Muscle layer of colon (tissue), 2 donors: ENCODE results near the gene PLA2G6.
"Not testable (repeated sequence)": the region's sequence is repeated elsewhere in the genome, so short reads cannot be mapped to it uniquely, and the experiment has no call there.

ENCODE experiments used
- H3K27ac ChIP-seq: one replicate; pipeline ENCODE4 v1.7.0; 2013; ENCODE audit warnings: low read depth, mild to moderate bottlenecking, low read length, moderate library complexity
- H3K27me3 ChIP-seq, 2 donors: one replicate each; pipeline ENCODE4 v1.7.0; 2013; ENCODE audit warnings: low read length in 2 of 2, mild to moderate bottlenecking in 2 of 2; ENCODE audit not compliant: insufficient read depth in 2 of 2, control insufficient read depth in 1 of 2
- H3K36me3 ChIP-seq: one replicate; pipeline ENCODE4 v1.7.0; 2013; ENCODE audit warnings: mild to moderate bottlenecking, low read length; ENCODE audit not compliant: insufficient read depth
- H3K4me1 ChIP-seq: one replicate; pipeline ENCODE4 v1.7.0; 2013; ENCODE audit warnings: mild to moderate bottlenecking, low read length; ENCODE audit not compliant: insufficient read depth
- H3K4me3 ChIP-seq, 2 donors: one replicate each; pipeline ENCODE4 v1.7.0; 2013; ENCODE audit warnings: low read length in 2 of 2, low read depth in 1 of 2, mild to moderate bottlenecking in 1 of 2, moderate library complexity in 1 of 2
- H3K9ac ChIP-seq: one replicate; pipeline ENCODE4 v1.7.0; 2013; ENCODE audit warnings: low read length
- H3K9me3 ChIP-seq: one replicate; pipeline ENCODE4 v1.7.0; 2013; ENCODE audit warnings: mild to moderate bottlenecking, low read length
- donor health status: abdominal sarcoma.
- donor health status: Adenocarcinoma of cecum.

PLA2G6 gene

GRCh38 chr22:38180841-38181452 lies 683 bp downstream of the PLA2G6 start:
- H3K4me1 ChIP-seq: peaks cover 28% of the 10 kb centered on the region

GRCh38 chr22:38178605-38178937 lies 3.1 kb downstream of the PLA2G6 start:
- H3K9me3 ChIP-seq, H3K27me3 ChIP-seq, H3K36me3 ChIP-seq, H3K27ac ChIP-seq, H3K9ac ChIP-seq: not testable (repeated sequence)
- Histone ChIP-seq H3K4me1 (peaks cover 33% of the 10 kb centered on the region), H3K4me3 (peak overlapping the region in 1 of 2 donors; percentile 4)

More at GRCh38 chr22:38180841-38181452, 683 bp downstream of the PLA2G6 start:
- peak overlapping the region; percentile 28 to 92 for H3K4me3 ChIP-seq
- no peaks in the 10 kb centered on the region for H3K36me3 ChIP-seq
- no peaks in the 10 kb centered on the region for H3K9me3 ChIP-seq
- peak overlapping the region; percentile 91 for H3K9ac ChIP-seq
- H3K27me3 ChIP-seq: no peaks in the 10 kb centered on the region
- H3K27ac ChIP-seq: peak overlapping the region; percentile 45

GRCh38 chr22:38177926-38178604 lies 3.6 kb downstream of the PLA2G6 start:
- Histone ChIP-seq H3K27me3 (no peaks in the 10 kb centered on the region), H3K4me3 (peak overlapping the region in 1 of 2 donors; percentile 4), H3K9ac (no peak overlapping the region), H3K36me3 (no peaks in the 10 kb centered on the region), H3K9me3 (no peaks in the 10 kb centered on the region), H3K27ac (peak overlapping the region; percentile 19), H3K4me1 (peaks cover 33% of the 10 kb centered on the region)

GRCh38 chr22:38177571-38177925 lies 4.1 kb downstream of the PLA2G6 start:
- peaks cover 33% of the 10 kb centered on the region for H3K4me1 ChIP-seq
- H3K27ac ChIP-seq: peak overlapping the region; percentile 19

GRCh38 chr22:38177044-38177443 lies 4.6 kb downstream of the PLA2G6 start:
- Histone ChIP-seq H3K9ac (no peak overlapping the region), H3K4me1 (peaks cover 31% of the 10 kb centered on the region), H3K9me3 (no peaks in the 10 kb centered on the region), H3K27me3 (no peaks in the 10 kb centered on the region), H3K27ac (no peak overlapping the region), H3K4me3 (no peak overlapping the region), H3K36me3 (no peaks in the 10 kb centered on the region)

More at GRCh38 chr22:38177571-38177925, 4.1 kb downstream of the PLA2G6 start:
- not testable (repeated sequence) for H3K4me3 ChIP-seq, H3K27me3 ChIP-seq, H3K9ac ChIP-seq, H3K36me3 ChIP-seq, H3K9me3 ChIP-seq

GRCh38 chr22:38176170-38176741 lies 5.4 kb downstream of the PLA2G6 start:
- H3K4me1 ChIP-seq: peaks cover 28% of the 10 kb centered on the region
- no peaks in the 10 kb centered on the region for H3K9me3 ChIP-seq

GRCh38 chr22:38175206-38176118 lies 6.2 kb downstream of the PLA2G6 start:
- Histone ChIP-seq H3K9me3 (no peaks in the 10 kb centered on the region), H3K9ac (no peak overlapping the region), H3K4me3 (no peak overlapping the region), H3K27me3 (no peaks in the 10 kb centered on the region), H3K27ac (no peak overlapping the region), H3K4me1 (peaks cover 20% of the 10 kb centered on the region), H3K36me3 (no peaks in the 10 kb centered on the region)

More at GRCh38 chr22:38176170-38176741, 5.4 kb downstream of the PLA2G6 start:
- Histone ChIP-seq H3K27me3 (no peaks in the 10 kb centered on the region), H3K36me3 (no peaks in the 10 kb centered on the region), H3K27ac (no peak overlapping the region), H3K4me3 (no peak overlapping the region), H3K9ac (no peak overlapping the region)

GRCh38 chr22:38174626-38175025 lies 7.0 kb downstream of the PLA2G6 start:
- Histone ChIP-seq H3K27me3 (no peaks in the 10 kb centered on the region), H3K36me3 (no peaks in the 10 kb centered on the region), H3K27ac (no peak overlapping the region), H3K9ac (no peak overlapping the region), H3K9me3 (no peaks in the 10 kb centered on the region), H3K4me3 (no peak overlapping the region), H3K4me1 (peaks cover 14% of the 10 kb centered on the region)

- no peaks in the 10 kb centered on the region for H3K9me3 ChIP-seq
- H3K27me3 ChIP-seq: no peaks in the 10 kb centered on the region
- peaks cover 14% of the 10 kb centered on the region for H3K4me1 ChIP-seq
- H3K27ac ChIP-seq: no peak overlapping the region
- no peaks in the 10 kb centered on the region for H3K36me3 ChIP-seq
- no peak overlapping the region for H3K4me3 ChIP-seq
- no peak overlapping the region for H3K9ac ChIP-seq
Observed at GRCh38 chr22:38173641-38173906, 8.1 kb downstream of the PLA2G6 start.

- Histone ChIP-seq H3K27ac (no peak overlapping the region), H3K9ac (no peak overlapping the region), H3K27me3 (no peaks in the 10 kb centered on the region), H3K4me3 (no peak overlapping the region), H3K9me3 (no peaks in the 10 kb centered on the region), H3K36me3 (no peaks in the 10 kb centered on the region), H3K4me1 (peaks cover 14% of the 10 kb centered on the region)
Observed at GRCh38 chr22:38172832-38173640, 8.6 kb downstream of the PLA2G6 start.
